ENCODE measurements around the gene TP53TG3D.
"Not testable (repeated sequence)": the region's sequence is repeated elsewhere in the genome, so short reads cannot be mapped to it uniquely, and the experiment has no call there.

Gene TP53TG3D, protein sequence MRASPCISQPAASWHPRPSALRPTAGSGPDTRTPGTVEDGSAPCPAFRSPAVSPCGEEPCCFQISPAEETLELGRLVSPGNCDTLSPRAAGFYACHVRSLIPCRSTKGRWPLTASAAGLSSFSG

DNA sequence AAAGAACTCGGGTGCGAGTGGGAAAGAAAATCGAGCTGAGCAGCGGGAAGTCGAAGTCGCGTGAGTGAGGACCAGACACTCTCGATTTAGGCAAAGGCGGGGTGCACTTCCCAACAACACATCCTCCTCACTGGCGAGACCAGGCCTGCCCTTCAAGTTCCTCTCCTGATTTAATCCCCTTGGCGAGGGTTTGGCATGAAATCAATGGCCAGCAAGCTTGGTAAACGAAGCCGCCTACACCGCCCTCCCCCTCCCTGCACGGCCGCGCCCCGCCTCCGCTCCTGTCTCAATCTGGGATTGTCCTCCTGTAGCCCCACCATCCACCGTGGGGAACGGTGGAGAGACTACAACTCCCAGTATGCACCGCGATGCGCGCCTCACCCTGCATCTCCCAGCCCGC is at the start of gene TP53TG3D:
Gene TP53TG3D, plus strand, starts transcription at position 301 of the 400 bp plus-strand sequence. Its CDS starts 68 bp downstream, at position 369.
- not testable (repeated sequence) for DNase-seq (ENCODE audit: extremely low spot score, insufficient read length, low read depth); FAIRE-seq

DNA sequence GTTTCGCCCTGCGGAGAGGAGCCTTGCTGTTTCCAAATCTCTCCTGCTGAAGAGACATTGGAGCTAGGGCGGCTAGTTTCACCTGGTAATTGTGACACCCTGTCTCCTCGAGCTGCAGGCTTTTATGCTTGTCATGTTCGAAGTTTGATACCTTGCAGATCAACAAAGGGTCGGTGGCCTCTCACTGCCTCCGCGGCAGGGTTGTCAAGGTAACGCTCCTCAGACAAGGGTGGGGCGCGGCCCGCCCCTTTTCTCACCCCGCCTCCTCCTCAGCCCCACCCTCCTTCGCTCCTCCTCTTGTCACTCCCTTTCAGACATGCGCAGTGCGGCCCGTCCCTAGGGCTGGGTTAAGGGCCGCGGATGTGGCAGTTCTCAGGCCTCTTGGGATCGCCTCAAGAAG is 421 bp downstream of the TP53TG3D start:
- not testable (repeated sequence) for FAIRE-seq

DNA sequence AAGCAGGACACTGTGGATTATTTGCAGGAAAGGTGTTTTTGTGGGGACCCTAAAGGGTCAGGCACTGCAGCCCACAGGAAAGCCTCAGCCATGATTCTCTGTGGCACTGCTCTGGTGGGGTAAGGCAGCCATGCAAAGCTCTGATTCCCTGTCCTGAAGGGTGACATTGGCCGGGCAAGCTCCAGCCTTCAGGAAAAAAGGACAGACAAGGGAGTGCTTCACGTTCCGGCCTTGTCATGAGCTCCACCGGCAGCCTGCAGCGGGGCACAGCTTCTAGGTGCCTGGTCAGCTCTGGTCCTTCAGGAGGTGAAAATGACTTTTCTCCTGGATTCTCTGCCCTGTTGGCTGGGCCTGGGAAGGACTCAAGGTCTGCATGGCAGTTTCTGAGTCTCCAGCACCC is 8.4 kb downstream of the TP53TG3D start:
- DNase-seq (ENCODE audit: extremely low spot score, insufficient read length, low read depth); FAIRE-seq: not testable (repeated sequence)

More for the DNA sequence above, 421 bp downstream of the TP53TG3D start:
- not testable (repeated sequence) for DNase-seq (ENCODE audit: extremely low spot score, insufficient read length, low read depth)

DNA sequence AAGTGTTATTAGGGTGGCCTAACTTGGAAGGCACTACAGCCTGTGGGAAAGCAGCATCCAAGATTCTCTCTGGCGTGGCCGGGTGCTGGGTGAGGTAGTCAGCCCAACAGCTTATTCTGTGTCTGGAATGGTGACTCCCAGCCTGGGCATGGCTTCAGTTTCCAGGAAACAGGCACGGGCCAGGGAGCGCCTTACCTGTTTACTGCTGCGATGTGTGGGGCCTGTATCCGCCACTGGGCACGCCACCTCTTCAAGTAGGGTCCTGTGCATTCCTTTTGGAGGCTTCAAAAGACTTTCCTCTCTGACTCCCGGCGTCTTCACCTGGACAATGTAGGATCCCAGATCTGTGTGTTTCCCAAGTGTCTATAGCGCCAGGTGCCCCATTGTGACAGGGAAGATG is 10.5 kb downstream of the TP53TG3D start:
- not testable (repeated sequence) for FAIRE-seq; DNase-seq (ENCODE audit: extremely low spot score, insufficient read length, low read depth)

DNA sequence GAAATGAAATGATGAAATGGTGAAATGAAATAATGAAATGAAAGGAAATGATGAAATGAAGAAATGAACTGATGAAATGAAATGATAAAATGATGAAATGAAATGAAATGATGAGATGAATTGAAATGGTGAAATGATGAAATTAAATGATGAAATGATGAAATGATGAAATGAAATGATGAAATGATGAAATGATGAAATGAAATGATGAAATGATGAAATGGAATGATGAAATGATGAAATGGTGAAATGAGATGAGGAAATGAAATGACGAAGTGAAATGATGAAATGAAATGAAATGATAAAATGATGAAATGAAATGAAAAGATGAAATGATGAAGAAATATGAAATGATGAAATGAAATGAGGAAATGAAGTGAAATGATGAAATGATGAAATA is 28.8 kb downstream of the TP53TG3D start:
- FAIRE-seq; DNase-seq (ENCODE audit: extremely low spot score, insufficient read length, low read depth): not testable (repeated sequence)

DNA sequence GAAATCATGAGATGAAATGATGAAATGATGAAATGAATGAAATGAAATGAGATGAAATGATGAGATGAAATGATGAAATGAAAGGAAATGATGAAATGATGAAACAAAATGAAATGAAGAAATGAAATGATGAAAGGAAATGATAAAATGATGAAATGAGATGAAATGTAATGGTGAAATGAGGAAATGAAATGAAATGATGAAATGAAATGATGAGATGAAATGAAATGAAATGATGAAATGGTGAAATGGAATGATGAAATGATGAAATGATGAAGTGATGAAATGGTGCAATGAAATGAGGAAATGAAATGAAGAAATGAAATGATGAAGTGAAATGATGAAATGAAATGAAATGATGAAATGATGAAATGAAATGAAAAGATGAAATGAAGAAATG is 29.9 kb downstream of the TP53TG3D start:
- not testable (repeated sequence) for FAIRE-seq; DNase-seq (ENCODE audit: extremely low spot score, insufficient read length, low read depth)

DNA sequence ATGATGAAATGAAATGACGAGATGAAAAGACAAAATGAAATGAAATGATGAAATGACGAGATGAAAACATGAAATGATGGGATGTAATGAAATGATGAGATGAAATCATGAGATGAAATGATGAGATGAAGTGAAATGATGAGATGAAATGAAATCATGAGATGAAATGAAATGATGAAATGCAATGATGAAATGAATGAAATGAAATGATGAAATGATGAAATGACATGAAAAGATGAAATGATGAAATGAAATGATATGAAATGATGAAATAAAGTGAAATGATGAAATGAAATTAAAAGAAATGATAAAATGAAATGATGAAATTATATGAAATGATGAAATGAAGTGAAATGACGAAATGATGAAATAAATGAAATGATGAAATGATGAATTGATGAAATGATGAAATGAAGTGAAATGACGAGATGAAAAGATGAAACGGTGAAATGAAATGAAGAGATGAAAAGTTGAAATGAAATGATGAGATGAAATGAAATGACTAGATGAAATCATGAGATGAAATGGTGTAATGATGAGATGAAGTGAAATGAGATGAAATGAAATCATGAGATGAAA is 30.9 kb downstream of the TP53TG3D start:
- FAIRE-seq; DNase-seq (ENCODE audit: extremely low spot score, insufficient read length, low read depth): not testable (repeated sequence)

DNA sequence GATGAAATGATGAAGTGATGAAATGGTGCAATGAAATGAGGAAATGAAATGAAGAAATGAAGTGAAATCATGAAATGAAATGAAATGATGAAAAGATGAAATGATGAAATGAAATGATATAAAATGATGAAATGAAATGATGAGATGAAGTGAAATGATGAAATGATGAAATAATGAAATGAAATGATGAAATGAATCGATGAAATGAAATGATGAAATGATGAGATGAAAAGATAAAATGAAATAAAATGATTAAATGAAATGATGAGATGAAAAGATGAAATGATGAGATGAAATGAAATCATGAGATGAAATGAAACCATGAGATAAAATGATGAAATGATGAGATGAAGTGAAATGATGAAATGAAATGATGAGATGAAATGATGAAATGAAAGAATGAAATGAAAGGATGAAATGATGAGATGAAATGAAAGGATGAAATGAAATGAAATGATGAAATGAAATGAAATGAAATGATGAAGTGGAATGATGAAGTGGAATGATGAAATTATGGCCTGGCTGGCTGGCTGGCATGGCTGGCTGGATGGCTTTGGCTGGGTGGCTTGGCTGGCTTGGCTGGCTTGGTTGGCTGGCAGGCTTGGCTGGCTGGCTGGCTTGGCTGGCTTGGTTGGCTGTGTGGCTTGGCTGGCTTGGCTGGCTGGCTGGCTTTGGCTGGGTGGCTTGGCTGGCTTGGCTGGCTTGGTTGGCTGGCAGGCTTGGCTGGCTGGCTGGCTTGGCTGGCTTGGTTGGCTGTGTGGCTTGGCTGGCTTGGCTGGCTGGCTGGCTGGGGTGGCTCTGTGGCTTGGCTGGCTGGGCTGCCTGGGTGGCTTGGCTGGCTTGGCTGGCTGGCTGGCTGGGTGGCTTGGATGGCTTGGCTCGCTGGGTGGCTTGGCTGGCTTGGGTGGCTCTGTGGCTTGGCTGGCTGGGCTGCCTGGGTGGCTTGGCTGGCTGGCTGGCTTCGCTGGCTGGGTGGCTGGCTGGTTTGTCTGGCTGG is 32.0 kb downstream of the TP53TG3D start:
- not testable (repeated sequence) for DNase-seq (ENCODE audit: extremely low spot score, insufficient read length, low read depth); FAIRE-seq

DNA sequence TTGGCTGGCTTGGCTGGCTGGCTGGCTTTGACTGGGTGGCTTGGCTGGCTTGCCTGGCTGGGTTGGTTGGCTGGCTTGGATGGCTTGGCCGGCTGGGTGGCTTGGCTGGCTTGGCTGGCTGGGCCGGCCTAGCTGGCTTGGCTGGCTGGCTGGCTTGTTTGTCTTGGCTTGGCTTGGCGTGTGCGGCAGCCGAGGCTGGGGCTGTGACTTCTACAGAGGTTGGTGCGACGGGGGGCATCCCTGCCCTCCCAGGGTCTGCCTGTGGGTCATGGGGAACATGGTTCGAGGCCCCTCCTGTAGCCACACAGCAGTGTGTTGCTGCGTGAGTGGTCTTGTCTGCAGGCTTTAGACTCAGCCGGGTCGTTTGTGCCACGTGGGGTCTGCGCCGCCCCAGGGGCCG is 33.1 kb downstream of the TP53TG3D start:
- not testable (repeated sequence) for FAIRE-seq; DNase-seq (ENCODE audit: extremely low spot score, insufficient read length, low read depth)

DNA sequence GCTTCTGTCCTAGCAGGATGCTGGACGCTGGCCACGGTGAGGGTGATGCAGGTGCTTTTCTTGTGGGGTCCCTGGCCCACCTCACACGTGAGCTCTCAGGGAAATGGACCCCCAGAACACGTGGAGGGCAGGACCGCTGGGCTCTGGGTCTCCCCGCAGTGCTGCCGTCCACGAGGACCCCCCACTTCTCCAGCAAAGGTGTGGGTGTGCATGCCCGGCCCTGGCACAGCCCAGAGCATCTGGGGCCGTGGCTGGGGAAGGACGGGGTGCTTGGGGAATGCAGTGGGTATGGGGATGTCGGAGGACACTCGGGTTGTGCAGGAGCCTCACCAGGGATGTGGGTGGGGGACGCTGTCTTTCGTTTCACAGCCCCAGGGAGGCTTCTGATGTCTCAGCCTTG is 34.7 kb downstream of the TP53TG3D start:
- not testable (repeated sequence) for FAIRE-seq; DNase-seq (ENCODE audit: extremely low spot score, insufficient read length, low read depth)

DNA sequence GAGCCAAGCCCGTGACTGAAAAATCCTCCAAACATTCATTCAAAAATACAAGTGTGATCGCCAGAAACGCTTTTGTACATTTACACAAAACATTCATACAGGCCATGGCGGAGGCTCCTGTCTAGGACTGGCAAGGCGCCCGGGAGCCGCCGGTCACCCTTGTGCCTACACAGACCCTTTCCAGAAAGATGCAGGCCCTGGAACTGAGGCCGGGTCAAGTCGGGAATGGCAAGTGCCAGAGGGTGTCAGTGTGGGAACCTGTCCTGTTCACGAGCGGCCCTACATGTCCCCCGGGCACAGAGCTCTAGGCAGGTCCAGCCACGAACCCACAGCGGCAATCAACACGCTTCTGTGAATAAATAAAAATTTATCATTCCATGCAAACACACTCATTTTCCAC is 36.1 kb downstream of the TP53TG3D start:
- FAIRE-seq: not testable (repeated sequence)

DNA sequence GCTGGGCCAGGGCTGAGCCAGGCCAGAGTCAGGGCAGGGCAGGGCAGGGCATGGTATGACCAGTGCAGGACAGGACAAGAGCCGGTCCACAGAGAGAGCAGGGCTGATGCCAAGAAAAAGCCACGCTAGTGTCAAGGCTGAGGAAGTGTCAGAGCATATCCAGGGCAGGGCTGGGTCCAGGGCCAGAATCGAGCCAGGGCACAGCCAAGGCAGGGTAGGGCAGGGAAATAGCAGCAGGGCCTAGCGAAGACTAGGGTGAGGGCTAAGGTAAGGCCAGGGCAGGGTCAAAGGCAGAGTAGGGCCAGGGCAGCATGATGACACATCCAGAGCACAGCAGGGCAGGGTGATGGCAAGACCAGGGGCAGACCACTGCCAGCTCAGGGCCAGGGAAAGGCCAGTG is 49.7 kb downstream of the TP53TG3D start:
- not testable (repeated sequence) for FAIRE-seq; DNase-seq (ENCODE audit: extremely low spot score, insufficient read length, low read depth)

More for the DNA sequence above, 36.1 kb downstream of the TP53TG3D start:
- not testable (repeated sequence) for DNase-seq (ENCODE audit: extremely low spot score, insufficient read length, low read depth)
